GM13977 (cell line): Measurements from ENCODE around the gene MORN3.

ENCODE experiments used
- DNase-seq: peaks from one replicate; pipeline ENCODE4 v3.0.0; 2012; ENCODE audit warnings: low spot score
- CTCF ChIP-seq: IDR thresholded peaks from 2 replicates; pipeline ENCODE4 v1.5.1; 2012; ENCODE audit warnings: mild to moderate bottlenecking, control low read depth; ENCODE audit not compliant: insufficient read depth; ENCODE audit errors: extremely low read depth, missing control alignments
- in situ Hi-C: fragments of 300-500 bp; cut with MboI; formaldehyde crosslinking; loops from one replicate; pipeline ENCODE4 v1.12.0; 2022; ENCODE audit warnings: low sequenced_read_pairs, low pct_unique_long_range_greater_than_20kb, mixed read lengths, inconsistent platforms; ENCODE audit not compliant: unreplicated experiment

MORN3 gene

GRCh38 chr12:121652767-121653497 lies 16.5 kb downstream of the MORN3 start:
- no peak for TF ChIP-seq CTCF

GRCh38 chr12:121651320-121651719 lies 18.1 kb downstream of the MORN3 start:
- no peak for DNase-seq
- in situ Hi-C loops, result loop anchor here (25.0 kb wide), 1 partner anchor 314 kb away; no protein-coding TSS in a partner anchor
- TF ChIP-seq CTCF, result no peak

More at GRCh38 chr12:121652767-121653497, 16.5 kb downstream of the MORN3 start:
- DNase-seq, result no peak
- in situ Hi-C loops, result loop anchor here (25.0 kb wide), 1 partner anchor 316 kb away; no protein-coding TSS in a partner anchor

GRCh38 chr12:121649819-121650353 lies 19.6 kb downstream of the MORN3 start:
- in situ Hi-C loops, result loop anchor here (25.0 kb wide), 1 partner anchor 313 kb away; no protein-coding TSS in a partner anchor
- TF ChIP-seq CTCF, result no peak
- no peak for DNase-seq

- DNase-seq, result no peak
- TF ChIP-seq CTCF, result no peak
- in situ Hi-C loops, result no loop called here
These were observed 20.1 kb downstream of the MORN3 start for GRCh38 chr12:121649322-121649721.

- in situ Hi-C loops, result no loop called here
- TF ChIP-seq CTCF, result no peak
- DNase-seq, result no peak
These were observed 20.9 kb downstream of the MORN3 start for GRCh38 chr12:121648458-121649028.

- in situ Hi-C loops, result no loop called here
- DNase-seq, result no peak
- TF ChIP-seq CTCF, result no peak
These were observed 28.2 kb downstream of the MORN3 start for GRCh38 chr12:121641343-121641630.
